GM12864 (cell line): ENCODE results near the gene DOC2B.

Experiments
- DNase-seq: peaks from one replicate; pipeline ENCODE4 v3.0.0-alpha.2; 2011; ENCODE audit warnings: low read depth
- H3K4me3 ChIP-seq: 2 replicates; pipeline ENCODE4 v1.5.1; 2011; ENCODE audit warnings: mild to moderate bottlenecking, low read depth, low read length, control low read depth
- CTCF ChIP-seq: IDR thresholded peaks from 2 replicates; pipeline ENCODE4 v1.5.1; 2011; ENCODE audit warnings: low read depth, mild to moderate bottlenecking, moderate library complexity, low read length, control low read depth, inconsistent platforms; ENCODE audit errors: missing control alignments

DOC2B gene

GRCh38 chr17:147796-148740 is 33.4 kb downstream of the DOC2B start:
- no peak for DNase-seq
- H3K4me3 ChIP-seq = no peak overlapping the region
- TF ChIP-seq CTCF = no peak

GRCh38 chr17:146983-147761 is 34.3 kb downstream of the DOC2B start:
- no peak for DNase-seq
- no peak for TF ChIP-seq CTCF
- no peak overlapping the region for H3K4me3 ChIP-seq

- DNase-seq = no peak
- no peak overlapping the region for H3K4me3 ChIP-seq
- TF ChIP-seq CTCF = no peak
Measured at GRCh38 chr17:146546-146945, 34.9 kb downstream of the DOC2B start.

- no peak overlapping the region for H3K4me3 ChIP-seq
- TF ChIP-seq CTCF = no peak
- no peak for DNase-seq
Measured at GRCh38 chr17:145671-146541, 35.5 kb downstream of the DOC2B start.

GRCh38 chr17:144936-145670 is 36.3 kb downstream of the DOC2B start:
- DNase-seq = no peak
- no peak overlapping the region for H3K4me3 ChIP-seq
- TF ChIP-seq CTCF = no peak

- no peak for DNase-seq
- peak; percentile 82 for TF ChIP-seq CTCF
- no peak overlapping the region for H3K4me3 ChIP-seq
Measured at GRCh38 chr17:143785-144281, 37.6 kb downstream of the DOC2B start.
